GM19099 (cell line): ENCODE measurements around the gene TMEM116.

Experiments used
- POLR2A ChIP-seq: IDR thresholded peaks from 3 replicates; pipeline ENCODE4 v1.6.1; 2011; ENCODE audit warnings: low read depth; ENCODE audit not compliant: insufficient read length; ENCODE audit errors: extremely low read depth

Gene TMEM116

DNA sequence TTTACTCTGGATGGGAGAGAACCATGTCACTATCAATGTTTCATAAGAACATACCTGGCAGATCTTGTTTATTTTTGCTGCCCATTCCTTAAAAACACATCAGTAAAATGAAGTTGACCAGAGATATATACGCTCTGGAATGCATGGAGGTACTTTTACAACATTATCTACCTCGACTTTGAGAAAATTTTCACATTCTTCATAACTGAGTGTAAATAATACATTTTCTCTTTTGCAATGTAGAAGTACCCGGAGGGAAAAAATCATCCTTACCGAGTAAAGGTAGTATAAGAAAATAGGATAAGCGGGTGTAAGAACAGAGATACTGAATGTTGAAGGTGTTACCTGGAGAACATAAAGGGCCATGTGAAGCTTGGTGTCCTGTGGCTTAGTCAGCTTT is 80.7 kb downstream of the TMEM116 start:
- no peak for TF ChIP-seq POLR2A

DNA sequence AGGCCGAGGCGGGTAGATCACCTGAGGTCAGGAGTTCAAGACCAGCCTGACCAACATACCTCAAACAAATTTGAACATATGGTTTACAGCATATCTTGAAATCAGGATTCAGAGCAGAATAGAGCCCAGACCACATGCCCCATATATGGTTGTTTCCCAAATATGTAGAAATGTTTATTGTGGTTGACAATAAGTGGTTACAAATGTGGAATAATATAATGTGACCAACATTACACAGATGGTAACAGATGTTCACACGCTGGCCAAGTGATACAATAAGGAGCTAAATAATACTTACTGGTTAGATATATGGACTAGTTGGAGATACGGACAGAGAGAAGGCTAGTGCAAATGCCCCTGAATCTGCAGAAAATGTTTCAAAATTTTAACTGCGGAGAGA is 85.6 kb downstream of the TMEM116 start:
- TF ChIP-seq POLR2A, result no peak

DNA sequence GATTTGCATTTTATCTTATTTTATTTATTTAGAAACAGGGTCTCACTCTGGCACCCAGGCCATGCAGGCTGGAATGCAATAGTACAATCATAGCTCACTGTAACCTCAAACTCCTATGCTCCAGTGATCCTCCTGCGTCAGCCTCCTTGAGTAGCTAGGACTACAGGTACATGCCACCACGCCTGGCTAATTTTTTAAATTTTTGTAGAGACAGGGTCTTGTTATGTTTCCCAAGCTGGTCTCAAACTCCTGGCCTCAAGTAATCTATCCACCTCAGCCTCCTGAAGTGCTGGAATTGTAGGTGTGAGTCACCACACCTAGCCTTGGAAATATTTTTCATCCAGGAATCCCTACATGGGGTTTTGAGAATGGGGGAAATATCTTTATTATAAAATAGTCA is 86.3 kb downstream of the TMEM116 start:
- no peak for TF ChIP-seq POLR2A

GRCh38 chr12:111925171-111925570 is 87.8 kb downstream of the TMEM116 start:
- no peak for TF ChIP-seq POLR2A

GRCh38 chr12:111907740-111908139 is 105.2 kb downstream of the TMEM116 start:
- no peak for TF ChIP-seq POLR2A

DNA sequence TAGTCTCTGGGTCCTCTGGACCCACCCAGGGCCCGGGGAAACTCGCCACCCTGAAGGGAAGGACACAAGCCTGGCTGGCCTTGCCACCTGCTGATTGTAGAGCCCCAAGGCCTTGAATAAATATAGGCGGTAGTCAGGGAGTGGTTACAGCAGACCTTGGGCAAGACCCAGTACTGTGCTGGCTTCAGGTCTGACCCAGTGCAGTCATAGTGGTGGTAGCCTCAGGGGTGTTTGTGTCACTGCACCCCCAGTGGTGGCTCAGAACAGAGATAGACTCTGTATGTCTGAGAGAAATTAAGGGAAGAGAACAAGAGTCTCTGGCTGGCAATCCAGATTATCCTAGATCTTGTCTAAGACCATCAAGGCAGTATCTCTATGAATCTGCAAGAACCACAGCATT is 107.5 kb downstream of the TMEM116 start:
- no peak for TF ChIP-seq POLR2A

- TF ChIP-seq POLR2A, result no peak
Measured at GRCh38 chr12:111904446-111904975, 108.5 kb downstream of the TMEM116 start.

- no peak for TF ChIP-seq POLR2A
Measured at GRCh38 chr12:111901182-111901581, 111.8 kb downstream of the TMEM116 start.

DNA sequence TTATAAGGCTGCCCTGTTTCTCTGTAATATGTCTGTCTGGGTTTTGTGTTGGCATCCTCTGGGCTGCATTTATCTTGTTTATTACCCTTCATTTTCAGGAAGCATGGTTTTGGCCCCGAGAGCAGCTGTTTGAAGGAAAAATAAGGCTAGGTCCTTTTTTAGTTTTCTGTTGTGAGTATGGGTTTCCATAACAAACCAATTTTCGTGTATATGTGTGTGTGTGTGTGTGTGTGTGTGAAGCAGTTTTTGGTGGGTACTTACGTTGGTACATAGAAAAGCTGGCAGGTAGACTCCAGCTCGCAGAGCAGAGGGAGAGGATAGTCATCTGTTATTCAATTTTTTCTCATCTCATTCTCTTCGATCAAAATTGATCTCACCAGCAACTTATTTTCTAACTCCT is 118.4 kb downstream of the TMEM116 start:
- TF ChIP-seq POLR2A, result no peak

- no peak for TF ChIP-seq POLR2A
Measured at GRCh38 chr12:111893287-111893686, 119.7 kb downstream of the TMEM116 start.

GRCh38 chr12:111887926-111888745 is 124.8 kb downstream of the TMEM116 start:
- TF ChIP-seq POLR2A, result no peak

DNA sequence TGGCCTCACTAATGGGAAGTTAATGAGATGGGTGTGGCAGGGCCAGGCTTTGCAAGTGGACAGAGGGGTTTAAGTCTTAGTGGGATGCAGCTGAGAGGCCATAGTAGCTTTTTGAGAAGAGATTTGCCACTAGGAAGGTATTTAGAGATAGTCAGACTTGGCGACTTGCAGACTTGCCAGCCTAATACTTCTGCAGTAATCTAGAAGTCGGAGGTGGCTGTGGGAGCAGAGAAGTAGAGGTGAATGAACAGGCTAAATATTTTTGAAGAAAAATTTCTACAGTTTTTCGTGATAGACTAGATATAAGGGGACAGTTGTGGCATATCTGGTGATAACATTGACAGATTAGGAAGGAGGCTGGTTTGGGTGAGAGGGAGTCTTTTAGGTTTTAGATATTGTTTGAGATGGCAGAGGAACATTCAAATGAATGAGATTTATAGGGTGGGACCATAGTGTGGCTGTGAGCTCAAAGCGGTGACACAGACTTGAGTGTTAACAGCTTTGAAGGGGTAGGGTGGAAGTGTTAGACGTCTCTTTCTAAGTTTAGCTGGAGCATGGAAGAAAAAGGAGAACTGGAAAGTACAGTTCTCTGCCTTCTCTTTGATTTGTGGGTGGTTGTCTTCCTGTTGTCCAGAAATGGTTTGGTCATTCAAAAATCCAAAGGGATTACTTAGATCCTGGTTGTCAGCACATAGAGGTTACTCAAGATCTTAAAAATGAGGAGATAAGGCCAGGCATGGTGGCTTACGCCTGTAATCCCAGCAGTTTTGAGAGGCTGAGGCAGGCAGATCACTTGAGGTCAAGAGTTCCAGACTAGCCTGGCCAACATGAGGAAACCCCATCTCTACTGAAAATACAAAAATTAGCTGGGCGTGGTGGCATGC is 126.1 kb downstream of the TMEM116 start:
- TF ChIP-seq POLR2A, result no peak

DNA sequence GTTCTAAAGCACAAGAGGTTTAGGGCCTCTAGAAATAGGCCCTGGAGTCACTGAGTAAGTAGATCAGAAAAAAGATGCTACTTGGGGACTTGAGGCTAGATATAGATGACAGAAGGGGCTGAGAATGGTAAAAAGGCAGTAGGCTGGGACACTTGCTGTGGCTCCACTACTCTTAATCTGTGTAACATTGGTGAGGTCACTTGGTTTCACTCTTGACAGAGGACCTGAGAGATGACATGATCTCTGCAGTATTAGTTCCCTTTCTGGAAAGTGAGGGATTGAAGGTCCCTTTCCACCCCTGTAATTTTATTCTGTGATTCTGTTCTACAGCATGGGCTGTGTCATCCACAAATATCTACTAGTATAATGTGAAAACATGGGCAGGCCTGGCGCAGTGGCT is 131.2 kb downstream of the TMEM116 start:
- no peak for TF ChIP-seq POLR2A
